NB4 (cell line): ENCODE measurements around the gene EML2.
A peak's percentile ranks its signal among the peaks of the same experiment; 100 is the strongest.
"Not testable (repeated sequence)": the region's sequence is repeated elsewhere in the genome, so short reads cannot be mapped to it uniquely, and the experiment has no call there.

Experiments used
- DNase-seq: peaks from one replicate; pipeline ENCODE4 v3.0.0; 2010; ENCODE audit warnings: low read depth
- H3K4me3 ChIP-seq: one replicate; pipeline ENCODE4 v1.5.1; 2011; ENCODE audit warnings: mild to moderate bottlenecking, low read depth, low read length, moderate library complexity
- CTCF ChIP-seq: IDR thresholded peaks from one replicate; pipeline ENCODE4 v1.5.1; 2012; ENCODE audit warnings: low read depth, low read length
- MAX ChIP-seq: IDR thresholded peaks from 2 replicates; pipeline ENCODE4 v1.6.1; 2011; ENCODE audit warnings: low read depth, low read length
- MYC ChIP-seq: IDR thresholded peaks from 2 replicates; pipeline ENCODE4 v1.6.1; 2011; ENCODE audit warnings: low read depth, low read length
- POLR2A ChIP-seq: IDR thresholded peaks from 2 replicates; pipeline ENCODE4 v1.6.1; 2011; ENCODE audit warnings: mild to moderate bottlenecking; ENCODE audit not compliant: insufficient read length; ENCODE audit errors: extremely low read depth

The EML2 gene

DNA sequence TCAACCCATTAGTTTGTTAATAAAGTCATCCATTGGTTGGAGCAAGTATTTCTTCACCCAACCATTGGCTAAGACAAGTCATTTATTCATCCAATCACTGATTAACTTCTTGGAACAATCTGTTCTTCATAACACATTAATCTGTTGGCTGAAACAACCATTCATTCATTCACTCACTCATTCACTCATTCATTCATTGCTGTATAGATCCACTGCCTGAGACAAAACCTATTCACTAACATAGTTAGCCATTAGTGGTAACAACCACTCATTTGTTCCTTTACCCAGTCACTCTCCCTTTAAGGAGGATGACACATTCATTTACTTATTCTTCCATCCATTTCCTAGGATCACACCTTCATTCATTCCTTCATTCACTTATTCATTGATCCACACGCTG, 15.2 kb downstream of the EML2 start:
- DNase-seq: no peak
- TF ChIP-seq CTCF (no peak), MYC (no peak), MAX (no peak), POLR2A (no peak)
- no peak overlapping the region for H3K4me3 ChIP-seq

DNA sequence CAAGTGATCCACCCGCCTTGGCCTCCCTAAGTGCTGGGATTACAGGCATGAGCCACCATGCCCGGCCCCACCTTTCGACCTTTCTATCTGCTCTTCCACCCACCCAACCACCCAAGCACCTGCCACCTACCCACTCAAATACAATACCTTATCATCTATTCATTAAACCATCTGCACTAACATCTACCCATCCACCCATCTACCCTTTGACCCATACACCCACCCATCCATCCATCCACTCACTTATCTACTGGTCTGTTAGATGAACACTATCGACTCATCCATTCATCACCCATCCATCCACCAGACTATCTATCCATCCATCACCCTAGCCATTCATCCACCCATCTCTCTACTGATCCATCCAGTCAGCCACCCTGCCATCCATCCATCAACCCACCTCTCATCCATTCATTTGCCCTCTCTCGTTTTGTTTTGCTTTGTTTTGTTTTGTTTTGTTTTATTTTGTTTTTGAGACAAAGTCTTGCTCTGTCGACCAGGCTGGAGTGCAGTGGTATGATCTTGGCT, 17.2 kb downstream of the EML2 start:
- H3K4me3 ChIP-seq: no peak overlapping the region
- no peak for TF ChIP-seq CTCF
- no peak for DNase-seq

- DNase-seq: no peak
- no peak for TF ChIP-seq POLR2A
- no peak for TF ChIP-seq MYC
- TF ChIP-seq MAX: no peak
- no peak for TF ChIP-seq CTCF
- H3K4me3 ChIP-seq: no peak overlapping the region
Observed at GRCh38 chr19:45621389-45621788, 17.8 kb downstream of the EML2 start.

- H3K4me3 ChIP-seq: no peak overlapping the region
Observed at GRCh38 chr19:45616704-45617017, 22.5 kb downstream of the EML2 start.

DNA sequence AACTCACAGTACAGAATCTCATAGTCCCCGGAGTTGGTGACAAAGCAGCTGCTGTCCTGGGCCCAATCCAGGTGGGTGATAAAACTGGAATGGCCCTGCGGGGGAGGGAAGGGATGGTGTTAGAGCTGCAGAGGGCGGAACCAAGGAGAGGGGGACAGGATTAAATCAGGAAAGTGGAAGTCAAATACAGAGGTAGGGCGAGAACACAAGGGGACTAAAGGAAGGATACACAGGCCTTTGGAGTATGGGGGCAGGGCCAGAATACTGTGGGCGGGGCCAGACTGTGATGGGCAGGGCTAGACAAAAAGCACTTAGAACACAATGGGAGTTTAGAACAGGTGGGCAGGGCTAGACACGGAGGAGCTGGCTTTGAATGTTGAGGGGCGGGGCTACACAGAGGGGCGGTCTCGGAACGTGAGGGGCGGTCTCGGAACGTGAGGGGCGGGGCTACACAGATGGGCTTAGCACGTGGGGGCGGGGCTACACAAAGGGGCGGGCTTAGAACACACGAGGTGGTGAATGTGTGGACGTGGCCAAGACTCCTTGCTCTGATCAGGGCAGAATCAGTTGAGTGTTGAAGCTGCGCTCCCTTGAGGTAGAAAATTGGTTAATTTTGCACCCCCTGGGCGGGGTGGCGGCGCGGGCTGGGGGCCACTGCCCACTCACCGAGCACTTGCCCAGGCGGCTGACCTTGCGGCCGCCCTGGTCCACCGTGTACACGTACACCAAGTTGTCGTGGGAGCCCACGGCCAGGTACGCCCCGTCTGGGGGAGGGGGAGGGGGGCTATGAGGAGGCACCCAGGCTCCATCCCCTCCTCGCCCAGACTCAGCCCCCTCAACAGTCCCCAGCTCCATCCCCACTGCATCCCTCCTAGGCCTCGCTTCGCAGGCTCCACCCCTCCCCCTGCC, 23.1 kb downstream of the EML2 start:
- no peak overlapping the region for H3K4me3 ChIP-seq
- peak; percentile 78 for DNase-seq
- peak; percentile 82 for TF ChIP-seq MAX
- TF ChIP-seq POLR2A: no peak

More at GRCh38 chr19:45616704-45617017, 22.5 kb downstream of the EML2 start:
- TF ChIP-seq CTCF: no peak
- no peak for TF ChIP-seq POLR2A
- DNase-seq: no peak

DNA sequence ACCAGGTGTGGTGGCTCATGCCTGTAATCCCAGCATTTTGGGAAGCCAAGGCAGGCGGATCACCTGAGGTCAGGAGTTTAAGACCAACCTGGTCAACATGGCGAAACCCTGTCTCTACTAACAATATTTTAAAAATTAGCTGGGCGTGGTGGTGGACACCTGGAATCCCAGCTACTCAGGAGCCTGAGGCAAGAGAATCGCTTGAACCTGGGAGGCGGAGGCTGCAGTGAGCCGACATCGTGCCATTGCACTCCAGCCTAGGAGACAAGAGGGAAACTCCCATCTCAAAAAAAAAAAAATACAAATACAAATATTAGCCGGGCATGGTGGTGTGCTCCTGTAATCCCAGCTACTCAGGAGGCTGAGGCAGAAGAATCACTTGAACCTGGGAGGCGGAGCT, 24.1 kb downstream of the EML2 start:
- not testable (repeated sequence) for DNase-seq, H3K4me3 ChIP-seq

- TF ChIP-seq MYC (peak; percentile 32; the same call in 1 of the 2 replicates), MAX (peak; percentile 69), POLR2A (no peak), CTCF (no peak)
- H3K4me3 ChIP-seq: no peak overlapping the region
- DNase-seq: peak; percentile 88
Observed at GRCh38 chr19:45613926-45614725, 25.1 kb downstream of the EML2 start.
